Breast epithelium (tissue), 3 donors: ENCODE measurements around the gene MBTPS1.

Experiments
- CTCF ChIP-seq, 3 donors: fragments of 450-650 bp; IDR thresholded peaks; one replicate each; pipeline ENCODE4 v1.5.1; 2016 to 2017; ENCODE audit warnings: antibody characterized with exemption in 3 of 3, mild to moderate bottlenecking in 3 of 3, moderate library complexity in 3 of 3
- POLR2A ChIP-seq: fragments of 450-650 bp; IDR thresholded peaks from one replicate; pipeline ENCODE4 v1.6.1; 2016; ENCODE audit warnings: antibody characterized with exemption, mild to moderate bottlenecking, moderate library complexity
- POLR2AphosphoS5 ChIP-seq, 3 donors: sonication (generic); formaldehyde crosslinking; IDR thresholded peaks; one replicate each; pipeline ENCODE4 v1.6.1; 2017; ENCODE audit warnings: antibody characterized with exemption in 3 of 3

- TF ChIP-seq CTCF (IDR thresholded peaks at IDR 0.05) (no peak), POLR2A (no peak), POLR2AphosphoS5 (IDR thresholded peaks at IDR 0.05) (no peak)
These were observed 22.9 kb downstream of the MBTPS1 start for GRCh38 chr16:84093879-84094270.
